IPS-20b (cell line): Measurements from ENCODE around the gene BANP.
"Not testable (repeated sequence)": the region's sequence is repeated elsewhere in the genome, so short reads cannot be mapped to it uniquely, and the experiment has no call there.

ENCODE experiments used
- H3K27ac ChIP-seq: one replicate; pipeline ENCODE4 v1.5.1; 2013; ENCODE audit warnings: low read length
- H3K27me3 ChIP-seq: 2 replicates; pipeline ENCODE4 v1.6.1; 2013; ENCODE audit warnings: mild to moderate bottlenecking, low read length, inconsistent platforms; ENCODE audit not compliant: insufficient read depth
- H3K36me3 ChIP-seq: 2 replicates; pipeline ENCODE4 v1.6.1; 2013; ENCODE audit warnings: low read depth, mild to moderate bottlenecking, inconsistent platforms, low read length, moderate library complexity; ENCODE audit not compliant: insufficient read depth
- H3K4me1 ChIP-seq: 2 replicates; pipeline ENCODE4 v1.6.1; 2013; ENCODE audit warnings: mild to moderate bottlenecking, control low read depth, inconsistent platforms, low read length, moderate library complexity; ENCODE audit not compliant: insufficient read depth
- H3K4me3 ChIP-seq: 2 replicates; pipeline ENCODE4 v1.5.1; 2013; ENCODE audit warnings: mild to moderate bottlenecking, low read length, inconsistent platforms
- H3K9ac ChIP-seq: 2 replicates; pipeline ENCODE4 v1.6.1; 2013; ENCODE audit warnings: low read depth, mild to moderate bottlenecking, inconsistent platforms, low read length, moderate library complexity
- H3K9me3 ChIP-seq: 2 replicates; pipeline ENCODE4 v1.6.1; 2013; ENCODE audit warnings: mild to moderate bottlenecking, low read depth, low read length, inconsistent platforms; ENCODE audit not compliant: insufficient read depth

Gene BANP

DNA sequence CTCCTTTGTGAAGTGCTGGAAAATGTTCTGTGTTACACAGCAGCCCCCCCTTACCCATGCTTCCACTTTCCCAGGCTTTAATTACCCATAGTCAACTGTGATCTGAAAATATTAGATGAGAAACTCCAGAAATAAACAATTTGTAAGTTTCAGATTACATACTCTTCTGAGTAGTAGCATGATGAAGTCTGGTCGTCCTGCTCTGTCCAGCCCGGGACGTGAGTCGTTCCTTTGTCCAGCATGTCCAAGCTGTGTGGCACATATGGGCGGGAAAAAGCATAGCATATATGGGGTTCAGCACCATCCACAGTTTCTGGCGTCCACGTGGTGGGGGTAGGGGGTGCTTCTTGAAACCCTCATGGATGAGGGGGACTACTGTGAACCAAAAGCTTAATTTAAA is 83.5 kb downstream of the BANP start:
- no peaks in the 10 kb centered on the region for H3K27me3 ChIP-seq
- no peak overlapping the region for H3K9ac ChIP-seq
- H3K27ac ChIP-seq: no peak overlapping the region
- no peaks in the 10 kb centered on the region; the same call in 1 of the 2 replicates for H3K4me1 ChIP-seq
- H3K9me3 ChIP-seq: no peaks in the 10 kb centered on the region
- no peak overlapping the region for H3K4me3 ChIP-seq
- H3K36me3 ChIP-seq: peaks cover 18% of the 10 kb centered on the region; the same call in 1 of the 2 replicates

DNA sequence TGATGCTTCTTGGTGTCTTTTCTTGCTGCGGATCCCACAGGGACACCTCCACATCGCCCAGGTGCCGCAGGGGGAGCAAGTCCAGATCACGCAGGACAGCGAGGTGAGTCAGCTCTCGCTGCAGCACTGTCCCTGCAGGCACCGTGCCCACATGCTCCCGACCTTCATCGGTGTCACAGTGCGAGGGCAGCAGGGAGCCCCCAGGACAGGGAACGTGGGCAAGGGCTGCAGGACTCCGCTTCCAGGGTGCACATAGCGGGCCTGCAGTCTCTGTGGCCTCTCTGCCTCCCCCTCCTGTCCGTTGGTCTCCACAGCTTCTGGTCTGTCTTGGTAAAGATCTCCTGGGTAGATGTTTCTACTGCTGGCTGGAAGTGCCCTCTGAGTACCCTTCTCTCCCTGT is 84.1 kb downstream of the BANP start:
- H3K9me3 ChIP-seq: no peaks in the 10 kb centered on the region
- H3K36me3 ChIP-seq: peaks cover 18% of the 10 kb centered on the region; the same call in 1 of the 2 replicates
- no peaks in the 10 kb centered on the region for H3K27me3 ChIP-seq
- no peak overlapping the region for H3K9ac ChIP-seq
- H3K4me3 ChIP-seq: no peak overlapping the region
- H3K27ac ChIP-seq: no peak overlapping the region
- no peaks in the 10 kb centered on the region; the same call in 1 of the 2 replicates for H3K4me1 ChIP-seq

DNA sequence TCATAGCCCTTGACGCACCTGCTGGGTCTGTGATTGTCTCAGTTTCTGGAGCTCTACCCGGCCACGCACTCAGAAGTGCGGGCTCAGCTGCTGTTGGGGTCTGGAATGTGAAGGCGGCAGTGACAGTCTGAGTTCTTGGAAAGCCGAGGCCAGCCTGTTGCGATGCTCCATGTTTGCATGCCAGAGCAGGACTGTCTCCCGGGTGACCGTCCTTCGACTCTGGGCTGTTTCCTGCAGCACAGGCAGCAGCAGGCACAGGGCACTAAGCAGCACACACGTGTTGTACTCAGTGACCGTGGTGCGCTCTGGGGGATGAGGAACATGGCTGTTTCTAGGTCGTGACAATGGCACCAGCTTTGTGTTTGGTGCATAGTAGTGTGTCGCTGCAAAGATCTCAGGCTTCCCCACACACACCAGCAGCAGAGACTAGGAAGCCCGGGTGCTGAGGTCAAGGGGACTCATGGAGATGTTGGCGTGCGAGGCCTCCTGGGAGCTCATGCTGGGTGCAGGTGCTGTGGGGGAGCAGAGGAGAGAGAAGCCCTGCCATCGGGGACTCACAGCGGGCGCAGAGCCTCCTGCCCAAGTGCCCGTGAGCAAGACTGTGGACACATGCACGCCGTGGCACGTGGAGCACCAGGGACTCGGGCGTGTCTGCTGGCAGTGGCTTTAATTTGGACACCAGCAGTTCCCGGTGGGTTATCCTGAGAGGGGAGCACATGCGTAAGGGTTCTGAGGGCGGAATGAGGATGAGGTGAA is 84.8 kb downstream of the BANP start:
- not testable (repeated sequence) for H3K9ac ChIP-seq, H3K27me3 ChIP-seq, H3K4me3 ChIP-seq, H3K4me1 ChIP-seq, H3K27ac ChIP-seq, H3K9me3 ChIP-seq
- H3K36me3 ChIP-seq: peaks cover 18% of the 10 kb centered on the region; the same call in 1 of the 2 replicates

DNA sequence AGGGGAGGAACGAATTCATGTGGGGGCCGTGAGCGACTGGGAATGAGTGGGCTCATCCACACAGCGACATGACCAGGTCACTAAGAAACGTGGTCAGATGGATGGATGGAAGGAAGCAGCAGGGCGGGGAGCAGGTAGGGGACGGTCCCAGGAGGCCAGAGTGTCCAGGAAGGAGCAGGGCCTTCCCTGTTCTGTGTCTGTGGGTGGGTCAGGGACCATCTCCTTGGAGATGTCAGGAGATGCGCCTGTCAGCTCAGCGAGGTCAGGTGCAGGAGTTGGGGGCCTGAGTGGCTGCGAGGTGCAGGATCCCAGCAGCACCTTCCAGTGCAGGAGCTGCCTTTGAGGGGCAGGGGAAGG is 85.4 kb downstream of the BANP start:
- not testable (repeated sequence) for H3K27me3 ChIP-seq, H3K4me1 ChIP-seq, H3K4me3 ChIP-seq, H3K9me3 ChIP-seq, H3K9ac ChIP-seq, H3K27ac ChIP-seq
- peaks cover 18% of the 10 kb centered on the region; the same call in 1 of the 2 replicates for H3K36me3 ChIP-seq

DNA sequence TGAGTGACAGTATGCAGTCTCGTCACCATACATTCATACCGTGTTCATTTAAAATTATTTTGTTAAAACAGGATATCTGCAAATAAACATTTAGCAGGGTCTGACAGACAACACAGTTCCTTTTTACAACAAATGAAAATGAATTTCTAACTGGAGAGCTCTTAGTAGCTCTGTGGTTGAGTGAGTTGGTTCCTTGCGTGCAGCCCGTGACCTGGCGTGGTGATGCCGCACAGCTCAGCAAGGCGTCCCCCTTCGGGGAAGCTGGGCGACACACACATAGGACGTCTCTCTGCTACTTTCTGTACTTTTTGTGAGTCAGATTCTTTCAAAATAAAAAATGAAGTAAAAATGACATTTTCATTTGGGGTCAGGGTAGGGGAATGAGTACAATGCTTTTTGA is 86.1 kb downstream of the BANP start:
- peaks cover 18% of the 10 kb centered on the region; the same call in 1 of the 2 replicates for H3K36me3 ChIP-seq
- not testable (repeated sequence) for H3K27ac ChIP-seq, H3K9ac ChIP-seq

DNA sequence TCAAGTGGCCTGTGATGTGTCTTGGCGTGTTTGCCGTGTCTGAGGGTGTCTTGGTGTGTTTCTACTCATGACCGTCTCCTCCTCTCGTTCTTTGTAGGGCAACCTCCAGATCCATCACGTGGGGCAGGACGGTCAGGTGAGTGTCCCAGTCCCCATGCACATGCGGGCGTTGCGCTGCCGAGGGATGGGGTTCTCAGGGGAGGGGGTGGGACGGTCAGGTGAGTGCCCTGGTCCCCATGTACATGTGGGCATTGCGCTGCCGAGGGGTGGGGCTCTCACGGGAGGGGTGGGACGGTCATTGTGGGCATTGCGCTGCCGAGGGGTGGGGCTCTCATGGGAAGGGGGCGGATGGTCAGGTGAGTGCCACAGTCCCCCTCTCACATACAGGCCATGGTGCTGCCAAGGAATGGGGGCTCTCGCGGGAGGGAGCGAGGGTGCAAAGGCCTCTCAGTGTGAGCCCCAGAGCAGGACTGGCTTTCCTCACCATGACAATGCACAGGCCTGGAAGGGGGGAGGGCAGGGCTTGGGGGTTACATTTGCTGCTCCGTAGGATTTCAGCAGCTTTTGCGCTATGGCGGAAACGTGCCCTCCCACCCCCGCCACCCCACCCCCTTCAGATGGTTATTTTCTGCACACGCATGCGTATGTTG is 86.8 kb downstream of the BANP start:
- not testable (repeated sequence) for H3K27me3 ChIP-seq, H3K4me3 ChIP-seq, H3K9ac ChIP-seq, H3K27ac ChIP-seq, H3K4me1 ChIP-seq, H3K9me3 ChIP-seq
- peaks cover 18% of the 10 kb centered on the region; the same call in 1 of the 2 replicates for H3K36me3 ChIP-seq

More for the DNA sequence above, 86.1 kb downstream of the BANP start:
- not testable (repeated sequence) for H3K4me3 ChIP-seq, H3K9me3 ChIP-seq, H3K4me1 ChIP-seq, H3K27me3 ChIP-seq

DNA sequence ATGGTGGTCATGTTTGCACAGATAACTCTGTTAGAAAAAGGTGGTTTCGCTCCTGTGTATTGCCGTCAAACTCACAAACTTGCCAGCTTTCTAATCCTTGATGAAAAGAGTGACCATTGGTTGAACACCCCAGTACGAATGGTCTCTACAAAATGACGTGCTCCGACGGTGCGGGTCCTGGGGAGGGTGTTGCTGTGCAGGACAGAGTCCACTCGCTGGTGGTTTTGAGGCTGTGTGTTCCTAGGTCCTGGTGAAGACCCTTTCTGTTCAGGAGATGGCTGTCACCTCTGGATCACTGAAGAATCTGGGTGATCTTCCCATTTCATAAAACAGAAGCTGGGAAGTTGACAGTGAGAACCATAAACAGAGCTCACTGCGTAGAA is 87.3 kb downstream of the BANP start:
- not testable (repeated sequence) for H3K4me3 ChIP-seq

DNA sequence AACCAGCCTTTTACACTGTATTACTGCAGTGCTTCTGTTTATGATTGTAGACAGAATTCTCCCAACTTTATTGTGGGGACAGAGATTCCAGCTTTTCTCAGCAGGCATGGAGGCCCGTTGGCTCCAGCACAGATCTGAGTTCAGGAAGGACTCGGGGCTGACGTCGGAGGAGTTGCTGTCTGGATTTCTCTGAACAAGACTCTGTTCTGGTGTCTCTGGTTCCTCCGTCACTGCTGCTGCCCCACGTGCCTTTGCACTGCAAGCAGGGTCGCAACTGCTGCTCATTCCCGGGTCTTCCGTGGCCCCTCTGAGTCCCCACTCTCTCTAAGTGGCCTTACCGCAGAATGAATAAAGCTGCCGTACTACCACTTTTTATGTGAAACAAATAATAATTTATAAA is 88.4 kb downstream of the BANP start:
- H3K9ac ChIP-seq: no peak overlapping the region
- H3K4me3 ChIP-seq: no peak overlapping the region
- no peak overlapping the region for H3K27ac ChIP-seq
- no peaks in the 10 kb centered on the region; the same call in 1 of the 2 replicates for H3K4me1 ChIP-seq
- no peaks in the 10 kb centered on the region for H3K9me3 ChIP-seq
- H3K36me3 ChIP-seq: peaks cover 15% of the 10 kb centered on the region; the same call in 1 of the 2 replicates
- no peaks in the 10 kb centered on the region for H3K27me3 ChIP-seq

More for the DNA sequence above, 87.3 kb downstream of the BANP start:
- H3K4me1 ChIP-seq, H3K9me3 ChIP-seq, H3K27me3 ChIP-seq, H3K9ac ChIP-seq, H3K27ac ChIP-seq: not testable (repeated sequence)
- H3K36me3 ChIP-seq: peaks cover 18% of the 10 kb centered on the region; the same call in 1 of the 2 replicates

DNA sequence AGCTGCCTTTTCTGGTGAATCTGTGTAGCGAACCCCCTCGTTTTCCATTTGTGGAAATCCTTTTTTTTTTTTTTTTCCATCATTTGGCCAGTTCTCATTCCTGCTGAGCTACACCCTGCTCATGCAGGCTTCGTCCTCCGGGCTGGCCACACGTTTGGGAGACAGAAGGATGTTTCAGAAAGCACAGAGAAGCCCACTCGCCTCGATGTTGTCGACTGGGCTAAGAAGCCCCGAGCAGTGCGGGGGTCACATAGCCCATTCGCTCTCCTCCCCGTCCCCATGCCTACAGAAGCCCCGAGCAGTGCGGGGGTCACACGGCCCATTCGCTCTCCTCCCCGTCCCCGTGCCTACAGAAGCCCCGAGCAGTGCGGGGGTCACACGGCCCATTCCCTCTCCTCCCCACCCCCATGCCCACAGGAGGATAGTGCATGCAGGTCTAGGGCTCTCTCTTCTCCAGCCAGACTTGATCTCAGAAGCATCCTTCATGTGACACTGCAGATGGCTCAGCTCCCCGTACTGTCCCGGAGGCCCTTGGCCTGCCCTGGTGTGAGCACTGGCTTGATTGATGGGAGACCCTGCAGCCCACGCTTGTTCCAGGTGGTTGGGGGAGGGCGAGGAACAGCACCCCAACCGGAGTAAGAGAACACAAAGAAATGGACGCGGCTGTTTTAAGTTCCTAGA is 89.1 kb downstream of the BANP start:
- H3K4me3 ChIP-seq, H3K27me3 ChIP-seq, H3K4me1 ChIP-seq, H3K36me3 ChIP-seq, H3K9me3 ChIP-seq, H3K9ac ChIP-seq, H3K27ac ChIP-seq: not testable (repeated sequence)

DNA sequence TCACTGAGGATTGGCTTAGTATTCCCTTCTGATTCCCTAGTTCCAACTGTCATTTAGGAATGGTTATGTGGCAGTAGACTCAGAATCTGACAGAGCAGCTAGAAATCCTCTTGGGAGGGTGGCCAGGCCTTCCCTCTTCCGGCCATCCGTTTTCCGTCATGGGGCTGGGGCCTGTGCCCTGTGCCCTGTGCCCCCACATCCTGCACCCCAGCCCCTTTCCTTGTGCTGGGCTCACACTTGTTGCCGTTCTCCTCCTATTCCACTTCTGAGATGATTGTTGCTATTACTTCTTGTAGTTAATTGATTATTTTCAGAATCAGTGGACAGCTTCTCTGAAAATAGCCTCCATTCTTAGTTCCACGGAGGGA is 89.6 kb downstream of the BANP start:
- not testable (repeated sequence) for H3K9ac ChIP-seq, H3K36me3 ChIP-seq, H3K27me3 ChIP-seq, H3K4me1 ChIP-seq, H3K27ac ChIP-seq, H3K4me3 ChIP-seq, H3K9me3 ChIP-seq

DNA sequence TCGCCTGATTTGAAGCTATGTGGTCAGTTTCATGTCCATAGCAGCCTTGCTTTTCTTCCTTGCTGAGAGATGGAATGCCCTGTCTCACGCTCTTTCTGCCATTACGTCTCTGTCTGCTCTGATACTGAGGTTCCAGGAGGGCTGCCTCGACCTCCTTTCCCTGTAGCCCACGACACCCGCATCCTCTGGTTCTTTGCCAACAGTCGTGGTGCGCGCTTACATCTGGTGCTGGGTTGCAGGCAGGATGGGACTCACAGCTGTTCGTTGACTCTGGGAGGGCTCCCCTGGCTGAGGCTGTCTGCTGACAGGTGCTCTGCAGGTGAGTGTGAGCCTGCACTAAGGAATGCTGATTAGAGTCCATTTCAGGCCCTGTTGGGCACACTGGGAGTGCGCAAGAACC is 90.3 kb downstream of the BANP start:
- H3K27me3 ChIP-seq, H3K4me1 ChIP-seq: not testable (repeated sequence)

More for the DNA sequence above, 90.3 kb downstream of the BANP start:
- not testable (repeated sequence) for H3K36me3 ChIP-seq, H3K9ac ChIP-seq, H3K4me3 ChIP-seq, H3K9me3 ChIP-seq, H3K27ac ChIP-seq
